Chondrocyte (in vitro differentiated cells): ENCODE data around the gene LPCAT2. TPM values are rescaled to one million over a fixed set of nuclear protein-coding genes. Genes with fewer than 3 reads are reported as not detected.
A peak's percentile ranks its signal among the peaks of the same experiment; 100 is the strongest.

Source experiments
- DNase-seq: peaks from one replicate; pipeline ENCODE4 v3.0.0; 2021; ENCODE audit warnings: mixed read lengths, low spot score
- H3K27ac Mint-ChIP-seq: one replicate; pipeline ENCODE4 v1.8.0; 2021; ENCODE audit warnings: mild to moderate bottlenecking, moderate library complexity, mixed read lengths; ENCODE audit not compliant: unreplicated experiment
- H3K27me3 Mint-ChIP-seq: 2 replicates; pipeline ENCODE4 v1.8.0; 2021; ENCODE audit warnings: low read depth, mixed read lengths
- H3K36me3 Mint-ChIP-seq: 2 replicates; pipeline ENCODE4 v1.8.0; 2021; ENCODE audit warnings: low read depth, mixed read lengths
- H3K4me1 Mint-ChIP-seq: 2 replicates; pipeline ENCODE4 v1.8.0; 2021; ENCODE audit warnings: low read depth, mild to moderate bottlenecking, mixed read lengths
- H3K4me3 Mint-ChIP-seq: one replicate; pipeline ENCODE4 v1.8.0; 2021; ENCODE audit warnings: mild to moderate bottlenecking, moderate library complexity, mixed read lengths; ENCODE audit not compliant: unreplicated experiment
- H3K9me3 Mint-ChIP-seq: 2 replicates; pipeline ENCODE4 v1.8.0; 2021; ENCODE audit warnings: low read depth, mixed read lengths
- total RNA-seq: library from RNA; stranded (reverse); gene quantifications from 3 replicates; pipeline ENCODE4 v1.2.1, GENCODE V29; 2021
- TF ChIP-seq, protein P1 (sequence below): fragments of 200-600 bp; sonication (generic); IDR thresholded peaks from 2 replicates; pipeline ENCODE4 v1.5.0; 2021; ENCODE audit warnings: antibody characterized with exemption, mild to moderate bottlenecking, moderate library complexity

Gene LPCAT2
- total RNA-seq, 1 donor from 2014 or later = 17.4 TPM

DNA sequence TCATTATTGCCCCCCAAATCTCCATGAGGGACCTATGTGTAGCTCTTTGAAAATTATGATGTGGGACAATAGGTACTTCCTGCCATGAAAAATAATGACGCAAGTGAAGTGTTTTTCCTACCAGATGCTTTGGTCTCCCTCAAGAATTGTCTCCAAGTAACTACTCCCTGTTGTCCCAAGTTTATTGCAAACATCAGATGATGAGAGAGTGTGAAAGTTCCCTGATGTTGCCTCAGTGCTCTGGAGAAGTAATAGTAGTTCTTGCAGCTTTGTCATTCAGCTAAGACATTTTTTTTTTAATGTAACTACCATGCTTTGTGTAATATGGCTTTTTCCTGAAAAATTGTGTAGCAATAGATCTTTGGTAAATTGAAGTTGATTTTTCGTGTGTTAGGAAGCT lies 20.1 kb downstream of the LPCAT2 start:
- TF ChIP-seq, protein P1, sequence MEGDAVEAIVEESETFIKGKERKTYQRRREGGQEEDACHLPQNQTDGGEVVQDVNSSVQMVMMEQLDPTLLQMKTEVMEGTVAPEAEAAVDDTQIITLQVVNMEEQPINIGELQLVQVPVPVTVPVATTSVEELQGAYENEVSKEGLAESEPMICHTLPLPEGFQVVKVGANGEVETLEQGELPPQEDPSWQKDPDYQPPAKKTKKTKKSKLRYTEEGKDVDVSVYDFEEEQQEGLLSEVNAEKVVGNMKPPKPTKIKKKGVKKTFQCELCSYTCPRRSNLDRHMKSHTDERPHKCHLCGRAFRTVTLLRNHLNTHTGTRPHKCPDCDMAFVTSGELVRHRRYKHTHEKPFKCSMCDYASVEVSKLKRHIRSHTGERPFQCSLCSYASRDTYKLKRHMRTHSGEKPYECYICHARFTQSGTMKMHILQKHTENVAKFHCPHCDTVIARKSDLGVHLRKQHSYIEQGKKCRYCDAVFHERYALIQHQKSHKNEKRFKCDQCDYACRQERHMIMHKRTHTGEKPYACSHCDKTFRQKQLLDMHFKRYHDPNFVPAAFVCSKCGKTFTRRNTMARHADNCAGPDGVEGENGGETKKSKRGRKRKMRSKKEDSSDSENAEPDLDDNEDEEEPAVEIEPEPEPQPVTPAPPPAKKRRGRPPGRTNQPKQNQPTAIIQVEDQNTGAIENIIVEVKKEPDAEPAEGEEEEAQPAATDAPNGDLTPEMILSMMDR = no peak
- no peaks in the 10 kb centered on the region for H3K27me3 Mint-ChIP-seq
- no peak for DNase-seq
- H3K27ac Mint-ChIP-seq = no peak overlapping the region
- no peak overlapping the region for H3K4me3 Mint-ChIP-seq
- H3K9me3 Mint-ChIP-seq = no peaks in the 10 kb centered on the region
- peaks cover 16% of the 10 kb centered on the region for H3K4me1 Mint-ChIP-seq
- no peaks in the 10 kb centered on the region for H3K36me3 Mint-ChIP-seq

DNA sequence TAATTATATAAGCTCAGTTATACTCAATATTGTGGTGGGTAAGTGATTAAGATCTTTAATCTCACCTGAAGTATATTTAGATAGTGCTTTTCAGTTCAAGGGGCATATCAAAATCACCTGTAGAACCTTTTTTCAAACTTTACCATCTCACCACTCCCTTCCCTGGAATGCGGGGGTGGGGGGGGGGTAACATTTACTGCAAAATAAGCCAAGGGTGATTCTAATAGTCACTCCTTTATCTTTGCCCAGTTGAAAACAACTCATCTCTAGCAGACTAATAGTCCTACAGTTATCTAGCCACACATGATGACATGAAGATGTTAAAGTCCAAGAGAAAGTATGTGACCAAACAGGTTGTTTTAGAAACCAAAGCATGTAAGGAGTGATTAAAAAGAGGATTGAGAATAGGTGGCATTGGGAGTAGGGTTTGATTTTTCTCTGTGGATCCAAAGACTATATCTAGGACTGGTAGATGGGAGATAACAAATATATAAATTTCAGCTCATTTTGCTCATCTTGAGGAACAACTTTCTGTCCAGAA lies 21.5 kb downstream of the LPCAT2 start:
- Mint-ChIP-seq H3K4me3 (no peak overlapping the region), H3K27me3 (no peaks in the 10 kb centered on the region), H3K27ac (no peak overlapping the region), H3K4me1 (peaks cover 22% of the 10 kb centered on the region), H3K36me3 (no peaks in the 10 kb centered on the region), H3K9me3 (no peaks in the 10 kb centered on the region)
- TF ChIP-seq, protein P1 = no peak
- DNase-seq = no peak

DNA sequence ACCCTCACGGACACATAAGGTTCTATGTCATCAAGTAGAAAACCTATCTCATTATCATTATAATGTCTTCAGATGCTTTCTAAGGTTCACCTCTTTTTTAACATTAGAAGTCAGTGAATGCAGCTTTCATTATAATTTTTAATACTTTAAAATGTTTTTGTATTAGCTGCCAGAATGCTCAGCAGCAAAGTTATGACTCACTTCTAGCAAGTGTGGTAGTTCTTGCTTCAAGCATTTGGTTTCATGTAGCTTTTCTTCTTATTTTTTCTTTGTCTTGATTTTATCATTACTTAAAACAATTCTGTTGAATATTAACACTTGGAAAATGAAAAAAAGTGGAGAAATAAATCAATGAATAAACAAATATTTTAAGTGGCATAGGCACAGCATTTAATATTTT lies 23.4 kb downstream of the LPCAT2 start:
- Mint-ChIP-seq H3K4me3 (no peak overlapping the region), H3K9me3 (no peaks in the 10 kb centered on the region), H3K4me1 (peaks cover 39% of the 10 kb centered on the region), H3K27me3 (no peaks in the 10 kb centered on the region), H3K36me3 (no peaks in the 10 kb centered on the region), H3K27ac (no peak overlapping the region)
- TF ChIP-seq, protein P1 = no peak
- DNase-seq = no peak

DNA sequence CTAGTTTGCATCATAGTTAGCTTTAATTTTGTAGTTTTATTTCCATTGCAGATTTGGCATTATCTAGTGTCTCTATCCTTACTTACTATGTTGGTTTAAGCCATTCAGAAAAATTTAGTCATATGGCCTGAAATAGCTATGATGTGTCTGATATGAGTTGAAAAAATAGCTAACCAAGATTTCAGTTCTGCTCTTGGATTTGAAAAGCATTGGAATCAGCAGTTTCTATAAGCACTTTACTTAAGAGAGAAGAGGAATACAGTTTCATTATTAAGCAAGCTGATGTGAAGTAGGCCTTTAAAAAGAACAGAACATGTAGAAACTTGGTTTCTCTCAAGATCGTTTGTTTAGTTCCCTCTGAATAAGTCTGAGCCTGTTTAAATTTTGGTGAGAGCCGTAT lies 25.9 kb downstream of the LPCAT2 start:
- Mint-ChIP-seq H3K27me3 (no peaks in the 10 kb centered on the region), H3K4me1 (peaks cover 41% of the 10 kb centered on the region), H3K36me3 (peaks cover 2% of the 10 kb centered on the region), H3K27ac (peak overlapping the region; percentile 86), H3K4me3 (no peak overlapping the region), H3K9me3 (no peaks in the 10 kb centered on the region)
- no peak for DNase-seq
- TF ChIP-seq, protein P1 = no peak

DNA sequence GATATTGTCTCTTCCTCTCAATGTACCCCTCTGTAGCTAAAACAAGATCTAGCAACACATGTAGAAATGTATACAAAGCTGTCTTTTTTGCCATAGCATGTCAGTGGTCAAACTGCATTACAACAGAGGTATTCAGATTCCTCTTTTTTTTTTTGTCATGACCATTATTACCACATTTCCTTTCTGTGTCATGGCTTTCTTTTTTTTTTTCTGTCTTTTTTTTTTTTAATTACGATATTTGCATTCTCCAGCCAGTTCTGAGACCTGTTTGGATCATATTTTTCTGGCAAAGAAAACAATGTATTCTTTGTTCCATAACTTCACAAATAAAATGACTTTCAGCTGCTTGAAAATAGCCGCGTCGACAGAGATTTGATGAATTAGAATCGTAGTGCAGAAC lies 30.2 kb downstream of the LPCAT2 start:
- Mint-ChIP-seq H3K9me3 (no peaks in the 10 kb centered on the region), H3K4me1 (peaks cover 29% of the 10 kb centered on the region), H3K27ac (no peak overlapping the region), H3K27me3 (no peaks in the 10 kb centered on the region), H3K36me3 (peaks cover 2% of the 10 kb centered on the region), H3K4me3 (no peak overlapping the region)
- TF ChIP-seq, protein P1 = no peak
- no peak for DNase-seq
